GM12874 (cell line): ENCODE results near the gene OPTC.

Experiments used
- TF ChIP-seq, protein P1 (sequence below): IDR thresholded peaks from 2 replicates; pipeline ENCODE4 v1.5.1; 2011; ENCODE audit warnings: low read depth, mild to moderate bottlenecking, control low read depth, low read length, moderate library complexity; ENCODE audit not compliant: insufficient read depth

Gene OPTC

DNA sequence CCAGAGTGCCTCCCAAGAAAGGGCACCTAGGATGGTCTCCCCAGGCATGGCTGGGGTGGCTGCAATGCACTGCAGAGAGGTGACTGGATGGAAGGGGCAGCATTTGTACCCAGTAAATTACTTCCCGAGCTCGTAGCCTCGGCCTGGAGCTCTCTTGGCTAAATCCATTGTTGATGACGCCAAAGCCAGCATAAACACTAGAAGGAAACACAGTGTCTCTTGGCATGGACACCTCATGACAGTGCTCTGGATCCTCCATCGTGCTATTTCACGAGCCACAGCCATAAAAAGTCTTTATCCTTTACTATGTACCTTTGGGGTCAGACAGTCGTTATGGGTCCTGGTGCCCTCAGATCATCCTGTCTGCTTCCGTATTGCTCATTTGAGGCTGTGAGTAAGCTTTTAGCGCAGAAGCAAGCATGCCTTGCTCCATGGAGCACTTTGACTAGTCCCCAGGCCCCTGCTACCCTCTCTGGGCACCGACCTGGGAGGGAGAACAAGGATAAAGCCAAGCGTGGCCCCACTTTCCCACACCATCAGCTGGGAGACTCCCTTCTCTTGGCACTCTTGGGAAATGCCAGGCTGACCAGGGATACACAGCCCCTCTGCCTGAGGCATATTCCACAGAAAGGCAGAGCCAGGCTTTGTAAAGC is 28.7 kb upstream of the OPTC start:
- TF ChIP-seq, protein P1, sequence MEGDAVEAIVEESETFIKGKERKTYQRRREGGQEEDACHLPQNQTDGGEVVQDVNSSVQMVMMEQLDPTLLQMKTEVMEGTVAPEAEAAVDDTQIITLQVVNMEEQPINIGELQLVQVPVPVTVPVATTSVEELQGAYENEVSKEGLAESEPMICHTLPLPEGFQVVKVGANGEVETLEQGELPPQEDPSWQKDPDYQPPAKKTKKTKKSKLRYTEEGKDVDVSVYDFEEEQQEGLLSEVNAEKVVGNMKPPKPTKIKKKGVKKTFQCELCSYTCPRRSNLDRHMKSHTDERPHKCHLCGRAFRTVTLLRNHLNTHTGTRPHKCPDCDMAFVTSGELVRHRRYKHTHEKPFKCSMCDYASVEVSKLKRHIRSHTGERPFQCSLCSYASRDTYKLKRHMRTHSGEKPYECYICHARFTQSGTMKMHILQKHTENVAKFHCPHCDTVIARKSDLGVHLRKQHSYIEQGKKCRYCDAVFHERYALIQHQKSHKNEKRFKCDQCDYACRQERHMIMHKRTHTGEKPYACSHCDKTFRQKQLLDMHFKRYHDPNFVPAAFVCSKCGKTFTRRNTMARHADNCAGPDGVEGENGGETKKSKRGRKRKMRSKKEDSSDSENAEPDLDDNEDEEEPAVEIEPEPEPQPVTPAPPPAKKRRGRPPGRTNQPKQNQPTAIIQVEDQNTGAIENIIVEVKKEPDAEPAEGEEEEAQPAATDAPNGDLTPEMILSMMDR, result no peak

DNA sequence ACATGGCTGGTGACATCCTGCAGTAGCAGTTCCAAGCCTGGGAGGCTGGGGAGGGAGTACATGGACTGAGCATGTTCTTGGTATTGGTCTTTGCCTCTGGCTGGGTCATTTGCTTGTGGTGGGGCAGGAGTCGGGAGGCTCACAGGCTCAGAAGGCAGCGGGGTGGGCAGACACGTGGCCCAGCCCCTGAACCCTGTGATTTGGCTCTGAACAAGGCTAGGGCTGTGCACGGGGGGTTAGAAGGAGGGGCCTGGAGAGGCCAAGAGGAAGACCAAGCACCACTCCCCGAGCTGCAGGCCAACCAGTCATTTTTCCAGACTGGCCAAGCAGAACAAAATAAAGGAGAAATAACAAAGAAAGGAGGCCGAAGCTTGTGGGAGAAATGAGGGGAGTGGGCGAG is 28.0 kb upstream of the OPTC start:
- TF ChIP-seq, protein P1, result no peak

DNA sequence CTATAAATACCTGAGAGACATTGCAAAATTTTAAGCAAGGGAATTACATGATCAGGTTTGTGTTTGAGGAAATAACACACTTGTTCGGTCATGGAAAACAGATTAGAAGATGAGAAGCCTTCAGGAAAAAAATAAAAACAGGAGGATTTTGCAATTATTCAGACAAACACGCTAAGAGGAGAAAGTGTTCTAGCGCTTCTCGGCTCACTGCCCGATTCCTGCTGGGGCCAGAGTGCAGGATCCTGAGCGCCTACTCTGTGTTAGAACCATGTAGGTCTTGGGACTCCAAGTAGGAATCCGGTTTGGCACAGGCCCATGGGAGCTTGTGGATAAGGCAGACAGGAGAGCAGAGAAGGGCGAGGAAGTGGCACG is 26.4 kb upstream of the OPTC start:
- TF ChIP-seq, protein P1, result no peak

DNA sequence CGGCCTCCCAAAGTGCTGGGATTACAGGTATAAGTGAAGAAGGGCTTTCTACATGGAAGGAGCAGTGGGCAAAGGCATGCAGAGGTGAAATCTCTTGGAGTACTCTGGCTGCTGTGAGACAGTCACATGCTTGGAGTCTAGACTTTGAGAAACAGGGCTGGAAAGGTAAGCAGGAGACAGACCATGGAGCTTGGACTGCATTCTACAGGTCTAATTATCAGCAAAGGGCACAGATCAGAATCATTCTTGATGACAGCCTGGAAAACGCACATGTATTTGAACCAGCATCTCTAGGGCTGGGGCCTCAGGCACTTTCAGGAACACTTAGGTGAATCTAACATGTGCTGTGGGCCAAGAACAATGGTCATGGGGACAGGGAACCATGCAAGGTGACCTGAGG is 25.6 kb upstream of the OPTC start:
- TF ChIP-seq, protein P1, result no peak

DNA sequence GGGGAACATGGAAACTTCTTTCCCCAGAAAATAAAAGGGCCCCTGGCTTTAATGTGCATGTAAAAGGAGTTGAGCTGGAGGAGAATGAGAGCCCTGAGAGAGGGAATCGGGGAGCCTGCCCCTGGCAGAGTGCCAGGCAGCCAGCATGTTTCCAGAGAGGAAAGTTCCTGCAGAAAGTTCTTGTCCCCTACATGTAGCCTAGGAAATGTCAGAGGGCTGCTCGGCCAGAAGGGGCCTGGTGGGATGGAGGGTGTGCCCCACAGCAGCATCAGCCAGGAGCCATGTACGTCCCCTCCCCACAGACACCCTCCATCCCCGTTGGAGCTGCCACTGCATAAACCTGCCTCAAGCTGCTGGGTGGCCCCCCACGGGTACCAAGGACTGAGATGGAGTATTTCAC is 23.7 kb upstream of the OPTC start:
- TF ChIP-seq, protein P1, result no peak

DNA sequence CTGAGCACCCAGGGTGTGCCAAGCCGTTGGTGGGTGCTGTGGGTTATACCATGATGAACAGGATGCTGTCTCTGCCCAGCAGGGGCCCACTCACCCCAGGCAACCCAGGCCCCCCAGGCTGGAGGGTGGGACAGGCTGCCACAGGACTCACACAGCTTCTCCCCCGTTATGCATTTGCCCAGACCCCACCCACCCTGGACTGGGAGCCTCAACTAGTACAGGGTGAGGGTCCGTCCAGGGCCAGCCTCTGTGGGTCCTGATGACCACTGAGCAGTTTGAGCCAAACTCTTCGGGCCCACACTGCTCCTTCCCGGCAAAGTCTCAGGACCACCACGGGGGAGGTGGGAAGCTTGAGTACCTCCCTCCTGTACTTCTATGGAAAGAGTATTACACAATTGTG is 22.1 kb upstream of the OPTC start:
- TF ChIP-seq, protein P1, result no peak

DNA sequence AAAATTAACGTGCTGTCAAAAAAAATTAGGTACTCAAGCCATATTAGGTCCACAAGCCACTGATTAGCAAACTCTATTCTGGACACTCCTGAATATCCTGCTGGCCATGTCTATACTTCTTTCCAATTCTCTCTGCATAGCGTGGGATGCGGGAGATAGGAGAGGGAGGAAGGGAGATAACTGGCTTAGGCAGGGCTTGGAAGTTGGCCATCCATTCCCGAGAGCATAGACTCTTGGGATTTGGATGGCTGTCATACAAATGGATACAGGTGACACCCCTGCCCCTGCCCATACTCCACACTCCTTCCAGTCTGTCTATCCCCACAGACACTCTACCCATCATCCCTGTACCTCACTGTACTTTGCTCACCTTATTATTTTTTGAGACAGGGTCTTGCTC is 20.7 kb upstream of the OPTC start:
- TF ChIP-seq, protein P1, result no peak

DNA sequence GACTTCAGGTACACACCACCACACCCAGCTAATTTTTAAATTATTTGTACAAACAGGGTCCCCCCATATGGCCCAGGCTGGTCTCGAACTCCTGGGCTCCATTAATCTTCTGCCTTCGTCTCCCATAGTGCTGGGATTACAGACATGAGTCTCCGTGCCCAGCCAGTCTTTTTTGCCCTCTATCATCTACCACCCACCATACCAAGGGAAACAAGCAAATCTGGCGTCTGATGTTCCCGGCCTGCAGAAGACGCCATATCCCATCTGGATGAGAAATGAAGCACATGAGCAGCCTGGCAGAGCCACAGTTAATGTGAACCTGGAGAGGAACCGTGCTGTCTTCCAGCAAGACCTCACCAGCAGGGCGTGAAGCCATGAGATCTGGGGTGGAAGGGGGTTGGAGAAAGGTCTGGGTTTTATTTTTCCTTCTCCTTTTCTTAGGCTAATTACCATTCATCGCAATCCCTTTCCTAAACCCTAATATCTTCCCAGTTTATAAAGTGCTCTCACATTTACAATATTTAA is 20.1 kb upstream of the OPTC start:
- TF ChIP-seq, protein P1, result no peak
